MM.1S (cell line): ENCODE data around the gene MPHOSPH9.

Source experiments
- CTCF ChIP-seq: fragments of 300-600 bp; sonication (generic); IDR thresholded peaks from 2 replicates; pipeline ENCODE4 v1.5.1; 2016; ENCODE audit warnings: antibody characterized with exemption, low read length, mixed read lengths
- EZH2 ChIP-seq: fragments of 300-600 bp; sonication (generic); optimal IDR thresholded peaks from 2 replicates; pipeline ENCODE3; 2017; ENCODE audit warnings: low read depth, mild to moderate bottlenecking, antibody characterized with exemption, low read length, mixed read lengths

GRCh38 chr12:123260081-123260480, 27.1 kb upstream of the MPHOSPH9 start:
- no peak for TF ChIP-seq CTCF
- TF ChIP-seq EZH2: no peak
